NCI-H2107 treated with DMSO at 0.1 percent for 48 hours (cell line): Measurements from ENCODE around the gene STAG3.
"Not testable (repeated sequence)": the region's sequence is repeated elsewhere in the genome, so short reads cannot be mapped to it uniquely, and the experiment has no call there.

Source experiments
- DNase-seq: peaks from one replicate; lab custom pipeline; 2025; ENCODE audit not compliant: unreplicated experiment; lab: John Stamatoyannopoulos, UW

STAG3 gene

GRCh38 chr7:100246121-100246864 is 68.6 kb downstream of the STAG3 start:
- DNase-seq = not testable (repeated sequence)

- DNase-seq = not testable (repeated sequence)
Observed at GRCh38 chr7:100246865-100247137, 69.1 kb downstream of the STAG3 start.

GRCh38 chr7:100247152-100247757 is 69.5 kb downstream of the STAG3 start:
- peak; percentile 91 for DNase-seq

- no peak for DNase-seq
Observed at GRCh38 chr7:100248483-100248882, 70.8 kb downstream of the STAG3 start.

- no peak for DNase-seq
Observed at GRCh38 chr7:100257017-100257416, 79.3 kb downstream of the STAG3 start.

- DNase-seq = not testable (repeated sequence)
Observed at GRCh38 chr7:100259984-100260383, 82.3 kb downstream of the STAG3 start.

- DNase-seq = not testable (repeated sequence)
Observed at GRCh38 chr7:100262896-100263295, 85.2 kb downstream of the STAG3 start.
